Type B pancreatic cell (in vitro differentiated cells): ENCODE measurements around the gene CYP19A1. TPM values are rescaled to one million over a fixed set of nuclear protein-coding genes. Genes with fewer than 3 reads are reported as not detected.

Experiments used
- DNase-seq: peaks from one replicate; pipeline ENCODE4 v3.0.0; 2021; ENCODE audit warnings: mixed read lengths; ENCODE audit not compliant: unreplicated experiment; ENCODE audit errors: extremely low spot score
- H3K27ac Mint-ChIP-seq: 2 replicates; pipeline ENCODE4 v1.8.0; 2021; ENCODE audit warnings: mild to moderate bottlenecking, mixed read lengths
- H3K27me3 Mint-ChIP-seq: 2 replicates; pipeline ENCODE4 v1.8.0; 2021; ENCODE audit warnings: mixed read lengths
- H3K36me3 Mint-ChIP-seq: 2 replicates; pipeline ENCODE4 v1.8.0; 2021; ENCODE audit warnings: mixed read lengths
- H3K4me1 Mint-ChIP-seq: one replicate; pipeline ENCODE4 v1.8.0; 2021; ENCODE audit warnings: mixed read lengths; ENCODE audit not compliant: unreplicated experiment
- H3K4me3 Mint-ChIP-seq: 2 replicates; pipeline ENCODE4 v1.8.0; 2021; ENCODE audit warnings: mild to moderate bottlenecking, mixed read lengths
- H3K9me3 Mint-ChIP-seq: 2 replicates; pipeline ENCODE4 v1.8.0; 2021; ENCODE audit warnings: mixed read lengths
- CTCF ChIP-seq: fragments of 200-600 bp; sonication (generic); conservative IDR thresholded peaks from 2 replicates; pipeline ENCODE4 v1.5.0; 2021; ENCODE audit warnings: antibody characterized with exemption, mild to moderate bottlenecking
- total RNA-seq: library from RNA; stranded (reverse); gene quantifications from 2 replicates; pipeline ENCODE4 v1.2.1, GENCODE V29; 2021; ENCODE audit warnings: low replicate concordance

Gene CYP19A1
- total RNA-seq, 1 donor from 2014 or later = 1.3 TPM

- no peak overlapping the region for H3K4me3 Mint-ChIP-seq
- no peak for DNase-seq
- H3K36me3 Mint-ChIP-seq = no peaks in the 10 kb centered on the region
- H3K9me3 Mint-ChIP-seq = peaks cover 5% of the 10 kb centered on the region
- no peaks in the 10 kb centered on the region for H3K4me1 Mint-ChIP-seq
- no peak overlapping the region for H3K27ac Mint-ChIP-seq
- TF ChIP-seq CTCF = no peak
- peaks cover 33% of the 10 kb centered on the region for H3K27me3 Mint-ChIP-seq
Measured at GRCh38 chr15:51251556-51251955, 86.8 kb downstream of the CYP19A1 start.

GRCh38 chr15:51250217-51251011, 88.0 kb downstream of the CYP19A1 start:
- TF ChIP-seq CTCF = no peak
- H3K4me1 Mint-ChIP-seq = no peaks in the 10 kb centered on the region
- H3K27ac Mint-ChIP-seq = no peak overlapping the region
- no peak overlapping the region for H3K4me3 Mint-ChIP-seq
- DNase-seq = no peak
- H3K27me3 Mint-ChIP-seq = peaks cover 31% of the 10 kb centered on the region
- no peaks in the 10 kb centered on the region for H3K36me3 Mint-ChIP-seq
- H3K9me3 Mint-ChIP-seq = peaks cover 5% of the 10 kb centered on the region

- no peak for DNase-seq
- peaks cover 5% of the 10 kb centered on the region for H3K9me3 Mint-ChIP-seq
- peaks cover 24% of the 10 kb centered on the region for H3K4me1 Mint-ChIP-seq
- no peaks in the 10 kb centered on the region for H3K36me3 Mint-ChIP-seq
- peaks cover 29% of the 10 kb centered on the region for H3K27me3 Mint-ChIP-seq
- no peak overlapping the region for H3K27ac Mint-ChIP-seq
- H3K4me3 Mint-ChIP-seq = no peak overlapping the region
- TF ChIP-seq CTCF = no peak
Measured at GRCh38 chr15:51245628-51246027, 92.8 kb downstream of the CYP19A1 start.

- H3K27ac Mint-ChIP-seq = no peak overlapping the region
- no peak for DNase-seq
- peaks cover 4% of the 10 kb centered on the region for H3K9me3 Mint-ChIP-seq
- H3K4me3 Mint-ChIP-seq = no peak overlapping the region
- TF ChIP-seq CTCF = no peak
- no peaks in the 10 kb centered on the region for H3K36me3 Mint-ChIP-seq
- peaks cover 30% of the 10 kb centered on the region for H3K27me3 Mint-ChIP-seq
- H3K4me1 Mint-ChIP-seq = peaks cover 24% of the 10 kb centered on the region
Measured at GRCh38 chr15:51244423-51244869, 94.0 kb downstream of the CYP19A1 start.

GRCh38 chr15:51243774-51244173, 94.6 kb downstream of the CYP19A1 start:
- Mint-ChIP-seq H3K36me3 (no peaks in the 10 kb centered on the region), H3K4me1 (peaks cover 24% of the 10 kb centered on the region), H3K4me3 (no peak overlapping the region), H3K9me3 (no peaks in the 10 kb centered on the region), H3K27me3 (peaks cover 29% of the 10 kb centered on the region), H3K27ac (peak overlapping the region; percentile 51)
- TF ChIP-seq CTCF = no peak
- DNase-seq = no peak
